CD4-positive, alpha-beta T cell treated with Interleukin-17A for 4 hours (primary cell): ENCODE measurements around the gene MBD3L2.
"Not testable (repeated sequence)": the region's sequence is repeated elsewhere in the genome, so short reads cannot be mapped to it uniquely, and the experiment has no call there.

ENCODE experiments used
- DNase-seq: peaks from one replicate; pipeline ENCODE4 v3.0.0-alpha.2; 2020; ENCODE audit warnings: mixed read lengths

MBD3L2 gene

GRCh38 chr19:7063764-7064418, 14.8 kb downstream of the MBD3L2 start:
- DNase-seq: no peak

- not testable (repeated sequence) for DNase-seq
Observed at GRCh38 chr19:7067122-7067521, 18.0 kb downstream of the MBD3L2 start.

GRCh38 chr19:7067716-7068115, 18.6 kb downstream of the MBD3L2 start:
- DNase-seq: no peak

- no peak for DNase-seq
Observed at GRCh38 chr19:7068599-7068998, 19.5 kb downstream of the MBD3L2 start.

- peak; percentile 100 for DNase-seq
Observed at GRCh38 chr19:7069042-7069903, 20.2 kb downstream of the MBD3L2 start, which contains the start of gene ZNF557. Gene ZNF557 (plus strand): TSS chr19:7069703. CDS start chr19:7075075, 5,372 bp downstream.

GRCh38 chr19:7069904-7070226, 20.7 kb downstream of the MBD3L2 start:
- no peak for DNase-seq

- no peak for DNase-seq
Observed at GRCh38 chr19:7072541-7072940, 23.4 kb downstream of the MBD3L2 start.

- DNase-seq: no peak
Observed at GRCh38 chr19:7074705-7075282, 25.7 kb downstream of the MBD3L2 start.

- DNase-seq: no peak
Observed at GRCh38 chr19:7076151-7076550, 27.0 kb downstream of the MBD3L2 start.

GRCh38 chr19:7078008-7078407, 28.9 kb downstream of the MBD3L2 start:
- no peak for DNase-seq

GRCh38 chr19:7083076-7083956, 34.2 kb downstream of the MBD3L2 start:
- DNase-seq: no peak

- DNase-seq: no peak
Observed at GRCh38 chr19:7088999-7089398, 39.9 kb downstream of the MBD3L2 start.

GRCh38 chr19:7098096-7098495, 49.0 kb downstream of the MBD3L2 start:
- DNase-seq: no peak

- peak; percentile 92 for DNase-seq
Observed at GRCh38 chr19:7098701-7099596, 49.8 kb downstream of the MBD3L2 start.

- peak; percentile 83 for DNase-seq
Observed at GRCh38 chr19:7099597-7099921, 50.4 kb downstream of the MBD3L2 start.
